ENCODE results near the gene CISH.
A peak's percentile ranks its signal among the peaks of the same experiment; 100 is the strongest.

CISH gene

GRCh38 chr3:50612234-50612882, 784 bp upstream of the CISH start:
- peak overlapping the region; percentile 78 for H3K27ac ChIP-seq
- TF ChIP-seq CTCF (conservative IDR thresholded peaks at IDR 0.05): no peak

- no peak for TF ChIP-seq CTCF (conservative IDR thresholded peaks at IDR 0.05)
- peak overlapping the region; percentile 78 for H3K27ac ChIP-seq
Measured at GRCh38 chr3:50610992-50611463, 546 bp downstream of the CISH start.

- peak overlapping the region; percentile 78; the same call in 1 of the 2 replicates for H3K27ac ChIP-seq
- TF ChIP-seq CTCF (conservative IDR thresholded peaks at IDR 0.05): no peak
Measured at GRCh38 chr3:50610181-50610971, 1.2 kb downstream of the CISH start.

- no peak for TF ChIP-seq CTCF (conservative IDR thresholded peaks at IDR 0.05)
- H3K27ac ChIP-seq: no peak overlapping the region
Measured at GRCh38 chr3:50609763-50610085, 1.9 kb downstream of the CISH start.

GRCh38 chr3:50609071-50609762, 2.4 kb downstream of the CISH start:
- no peak overlapping the region for H3K27ac ChIP-seq
- no peak for TF ChIP-seq CTCF (conservative IDR thresholded peaks at IDR 0.05)

- TF ChIP-seq CTCF (conservative IDR thresholded peaks at IDR 0.05): no peak
- H3K27ac ChIP-seq: no peak overlapping the region
Measured at GRCh38 chr3:50608278-50608677, 3.3 kb downstream of the CISH start.

Measured in VCaP (cell line).